GM18505 (cell line): ENCODE data around the gene COL15A1.

Source experiments
- ATAC-seq: cut with Tn5 transposase; IDR thresholded peaks from one replicate; pipeline ENCODE4 v1.9.1; 2021; ENCODE audit not compliant: unreplicated experiment
- POLR2A ChIP-seq: IDR thresholded peaks from 4 replicates; pipeline ENCODE4 v1.6.1; 2011; ENCODE audit warnings: borderline replicate concordance; ENCODE audit not compliant: insufficient read depth, insufficient read length; ENCODE audit errors: extremely low read depth

Gene COL15A1

DNA sequence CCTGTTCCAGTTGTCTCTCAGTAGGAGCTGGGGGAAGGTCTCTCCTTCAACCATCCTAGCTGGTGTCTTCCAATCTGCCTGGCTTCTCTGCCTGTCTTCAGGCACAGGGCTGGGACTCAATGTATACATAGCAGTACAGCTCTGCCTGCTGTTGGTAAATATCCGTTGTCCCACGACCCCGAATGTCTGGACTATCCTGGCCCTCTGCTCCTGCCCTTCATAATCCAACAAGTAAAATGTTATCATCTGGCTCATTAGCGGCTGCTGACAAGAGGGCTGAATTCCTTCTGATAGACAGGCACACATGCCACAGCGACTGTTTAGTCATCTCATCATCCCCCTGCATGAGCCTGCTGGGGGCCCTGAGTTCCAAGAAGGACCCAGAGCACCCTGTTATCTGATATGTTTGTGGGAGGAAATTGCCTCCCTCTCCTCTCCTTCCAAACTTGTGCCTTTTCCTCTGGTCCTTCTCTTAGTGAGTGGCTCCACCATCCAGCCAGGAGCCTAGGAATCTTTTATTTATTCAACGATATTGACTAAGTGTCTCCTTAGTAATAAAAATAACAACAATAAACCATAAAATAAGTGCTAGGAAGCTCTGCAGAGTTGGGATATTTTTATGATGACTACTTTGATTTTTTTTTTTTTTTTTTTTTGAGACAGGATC lies 131.7 kb downstream of the COL15A1 start:
- ATAC-seq = no peak
- no peak for TF ChIP-seq POLR2A

DNA sequence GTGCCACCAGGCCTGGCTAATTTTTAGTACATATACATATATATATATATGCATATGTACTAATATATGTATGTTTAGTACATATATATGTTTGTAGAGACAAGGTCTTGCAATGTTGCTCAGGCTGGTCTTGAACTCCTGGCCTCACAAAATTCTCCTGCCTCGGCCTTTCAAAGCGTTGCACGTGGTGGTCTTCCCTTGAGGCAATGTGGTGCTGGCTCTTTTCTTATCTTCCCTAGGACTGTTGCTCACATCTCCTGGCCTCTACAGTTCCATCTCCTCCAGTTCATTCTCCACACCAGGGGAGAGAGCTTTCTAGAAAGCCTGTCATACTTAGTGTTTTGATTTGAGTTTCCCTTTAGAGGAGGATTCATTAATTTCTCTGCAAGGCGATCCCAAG lies 132.3 kb downstream of the COL15A1 start:
- TF ChIP-seq POLR2A = no peak
- no peak for ATAC-seq

GRCh38 chr9:99076483-99077171 lies 132.9 kb downstream of the COL15A1 start:
- ATAC-seq = no peak
- no peak for TF ChIP-seq POLR2A

DNA sequence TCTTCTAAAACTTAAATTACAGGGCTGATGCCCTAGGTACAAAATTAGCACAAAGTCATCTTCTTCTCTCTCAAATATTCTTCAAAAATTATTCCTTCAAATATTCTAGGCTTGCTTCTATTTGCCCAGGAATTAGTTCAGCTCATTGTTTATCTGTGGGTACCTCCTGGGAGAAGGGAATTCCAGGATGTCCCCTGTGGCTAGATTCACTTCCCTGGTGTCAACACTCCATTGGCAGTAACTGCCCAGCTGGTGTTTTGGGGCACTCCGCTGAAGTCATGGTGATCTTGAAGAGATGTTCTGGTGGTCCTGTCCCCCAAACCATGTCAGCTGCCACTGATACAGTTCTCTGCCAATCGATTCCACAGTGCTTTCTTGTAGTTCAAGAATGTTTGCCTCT lies 135.0 kb downstream of the COL15A1 start:
- TF ChIP-seq POLR2A = no peak
- no peak for ATAC-seq

DNA sequence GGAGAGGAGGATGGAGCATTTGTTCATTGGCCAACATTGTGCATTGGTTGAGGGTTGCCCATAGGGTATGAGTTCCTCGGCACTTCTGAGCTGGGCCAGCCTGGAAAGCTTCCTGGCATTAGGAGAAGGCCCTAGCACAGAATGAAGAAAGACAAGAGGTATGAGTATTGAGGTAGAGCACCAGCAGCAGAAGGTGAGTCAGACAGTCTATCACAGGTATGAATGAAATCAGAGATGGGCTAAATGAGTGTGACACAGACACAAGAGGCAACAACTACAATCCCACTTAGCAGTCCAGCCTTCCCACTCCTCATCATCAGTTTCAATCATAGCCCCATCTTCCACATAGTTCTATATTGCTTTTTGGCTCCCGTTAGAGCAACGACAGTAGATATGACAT lies 135.8 kb downstream of the COL15A1 start:
- TF ChIP-seq POLR2A = no peak
- no peak for ATAC-seq

- no peak for TF ChIP-seq POLR2A
- ATAC-seq = no peak
Observed at GRCh38 chr9:99083051-99083450, 139.3 kb downstream of the COL15A1 start.

DNA sequence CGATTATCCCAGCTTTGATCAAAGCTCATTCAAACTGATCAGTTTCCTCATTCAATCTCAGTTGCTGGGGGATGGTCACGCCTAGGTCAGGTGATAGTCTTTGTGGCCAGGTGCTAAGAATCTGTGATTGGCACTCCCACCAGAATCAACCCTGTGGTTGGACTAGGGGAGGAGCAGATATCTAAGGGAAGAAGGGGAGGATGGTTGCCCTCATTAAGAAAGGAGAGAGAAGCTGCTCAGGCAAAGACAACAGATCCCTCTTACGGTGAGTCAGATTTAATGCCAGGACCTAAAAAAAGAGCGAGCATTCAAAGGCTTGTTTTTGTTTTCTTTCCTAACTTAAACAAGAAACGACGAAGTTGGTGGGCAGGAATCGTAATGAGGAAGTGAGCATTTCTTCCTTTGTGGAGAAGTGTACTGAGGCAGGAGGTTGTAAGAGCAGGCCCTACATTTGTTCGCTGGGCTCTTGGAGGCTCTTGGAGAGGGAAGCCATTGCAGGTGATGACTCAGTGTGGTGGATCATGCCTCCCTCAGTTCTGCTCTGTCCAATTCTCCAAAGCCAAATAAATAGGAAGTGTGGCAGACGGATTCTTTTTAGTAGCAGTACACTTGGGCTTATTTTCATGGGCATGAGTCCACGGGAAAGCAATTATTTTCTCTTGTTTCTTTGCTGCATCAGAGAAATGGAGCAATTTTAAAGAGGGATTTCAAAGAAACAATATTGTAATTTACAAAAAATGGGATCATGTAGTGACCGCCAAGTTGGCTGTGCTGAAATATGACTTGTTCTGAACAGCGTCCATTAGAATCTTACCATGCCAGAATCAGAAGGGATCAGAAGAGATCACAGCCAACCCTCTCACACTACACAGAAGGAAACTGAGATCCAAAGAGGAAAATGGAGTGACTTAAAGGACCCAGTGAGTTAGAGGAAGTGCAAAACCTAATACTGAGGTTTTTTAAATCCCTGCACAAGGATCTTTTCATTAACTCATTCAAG lies 142.5 kb downstream of the COL15A1 start:
- TF ChIP-seq POLR2A = no peak
- ATAC-seq = no peak

DNA sequence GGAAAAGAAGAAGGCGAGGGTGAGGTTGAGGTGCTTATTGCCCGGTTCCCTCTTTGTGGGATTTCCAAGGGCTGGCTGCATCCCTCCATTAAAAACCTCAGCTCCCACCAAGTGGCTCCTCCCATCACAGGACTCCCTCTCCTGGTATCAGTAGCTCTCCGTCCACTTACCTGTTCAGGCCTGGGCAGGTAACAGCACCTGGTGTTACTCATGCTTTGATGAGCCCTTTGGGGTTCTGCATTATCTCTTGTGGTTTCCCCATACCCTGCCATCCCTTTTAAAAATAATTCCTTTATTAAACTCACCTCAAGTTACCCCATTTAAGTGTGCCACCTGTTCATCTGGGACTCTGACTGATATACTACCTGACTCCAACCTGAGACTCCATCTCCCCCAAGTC lies 143.8 kb downstream of the COL15A1 start:
- no peak for TF ChIP-seq POLR2A
- no peak for ATAC-seq

- ATAC-seq = no peak
- no peak for TF ChIP-seq POLR2A
Observed at GRCh38 chr9:99090336-99091130, 146.8 kb downstream of the COL15A1 start.

DNA sequence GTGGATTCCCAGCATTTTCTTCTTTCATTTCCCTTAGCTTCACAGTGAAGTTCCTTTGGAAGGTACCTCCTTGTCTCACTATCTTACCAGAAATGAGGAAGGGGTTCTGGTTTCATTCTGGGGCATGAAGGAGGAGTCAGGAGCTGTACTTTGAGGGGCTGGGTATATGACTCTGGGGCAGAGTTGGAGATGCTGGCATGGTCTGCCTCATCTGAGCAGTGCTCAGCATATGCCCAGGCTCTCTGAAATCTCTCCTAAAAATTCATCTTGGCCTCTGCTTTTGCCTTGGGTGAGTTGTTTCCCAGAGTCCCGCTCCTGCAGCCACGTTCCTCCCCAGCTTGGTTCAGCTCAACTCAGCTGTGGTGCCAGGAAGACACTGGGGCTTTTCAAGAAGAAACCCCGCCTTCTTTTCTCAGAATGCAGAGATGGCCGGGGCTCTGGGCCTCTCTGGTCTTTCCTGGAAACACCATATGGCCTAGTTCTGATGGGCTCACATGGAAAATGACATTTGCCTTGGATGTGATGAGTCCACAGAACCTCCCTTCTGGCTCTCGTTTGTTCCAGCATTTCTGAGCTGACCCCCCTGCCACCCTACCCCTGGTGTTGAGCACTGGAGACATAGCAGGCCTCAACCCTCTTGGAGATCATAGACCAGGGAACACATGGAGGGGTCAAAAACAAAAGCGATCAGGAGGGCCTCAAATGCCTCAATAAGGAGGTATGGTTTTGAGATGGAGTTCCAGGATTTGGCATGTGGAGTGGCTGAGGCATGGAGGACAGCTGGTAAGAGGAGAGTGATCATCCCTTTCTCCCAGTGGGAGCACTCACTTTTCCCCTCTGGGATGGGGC lies 149.2 kb downstream of the COL15A1 start:
- TF ChIP-seq POLR2A = no peak
- no peak for ATAC-seq

DNA sequence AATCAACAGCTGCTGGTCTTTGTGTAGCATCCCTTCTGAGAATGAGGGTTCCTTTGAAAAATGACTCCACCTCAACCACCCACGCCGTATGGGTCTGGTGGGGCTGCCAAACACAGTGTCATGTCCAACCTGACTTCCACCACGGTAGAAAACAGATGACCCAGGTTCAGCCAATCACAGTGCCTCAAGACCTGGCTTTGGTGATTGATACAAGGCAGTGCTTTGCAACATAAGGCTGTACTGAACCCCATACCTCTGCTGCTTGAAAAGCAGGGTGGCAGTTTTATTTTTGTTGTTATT lies 149.7 kb downstream of the COL15A1 start:
- no peak for ATAC-seq
- no peak for TF ChIP-seq POLR2A

GRCh38 chr9:99095565-99095964 lies 151.9 kb downstream of the COL15A1 start:
- no peak for ATAC-seq
- TF ChIP-seq POLR2A = no peak
